K562 (cell line): Measurements from ENCODE around the gene CBX2. TPM values are rescaled to one million over a fixed set of nuclear protein-coding genes. Genes with fewer than 3 reads are reported as not detected.

Source experiments
- CBX3 ChIP-seq, 2 experiments: IDR thresholded peaks; 1 replicate in 1 of 2; 2 replicates in 1 of 2; pipeline ENCODE4 v1.6.1; 2012; ENCODE audit warnings: inconsistent platforms in 2 of 2, low read length in 2 of 2, borderline replicate concordance in 1 of 2, control low read depth in 1 of 2
- EGR1 ChIP-seq: fragments of 450-650 bp; conservative IDR thresholded peaks from 2 replicates; pipeline ENCODE4 v1.6.1; 2017; ENCODE audit warnings: mild to moderate bottlenecking
- ESRRA ChIP-seq: fragments of 450-650 bp; IDR thresholded peaks from 2 replicates; pipeline ENCODE4 v1.6.1; 2014; ENCODE audit warnings: low read depth, mild to moderate bottlenecking, moderate library complexity, borderline replicate concordance
- FIP1L1 ChIP-seq: fragments of 200-400 bp; formaldehyde crosslinking; IDR thresholded peaks from 2 replicates; pipeline ENCODE4 v1.6.1; 2018; ENCODE audit warnings: mild to moderate bottlenecking, low read depth, low read length; ENCODE audit not compliant: poor library complexity, severe bottlenecking
- MIER1 ChIP-seq: fragments of 450-650 bp; IDR thresholded peaks from 2 replicates; pipeline ENCODE4 v1.6.1; 2016; ENCODE audit warnings: antibody characterized with exemption, mild to moderate bottlenecking, low read depth
- MYC ChIP-seq, 2 experiments: fragments of 250-450 bp in 1 of 2; sonication (Bioruptor Pico) in 1 of 2; IDR thresholded peaks; 2 replicates each; pipeline versions ENCODE4 v1.5.1 to v1.6.1; 2012 to 2021; ENCODE audit warnings: low read depth in 2 of 2, borderline replicate concordance in 1 of 2, improper control_type of control experiment in 1 of 2, low read length in 1 of 2, mild to moderate bottlenecking in 1 of 2, moderate library complexity in 1 of 2
- YY1 ChIP-seq, 3 experiments: IDR thresholded peaks; 2 replicates each; pipeline ENCODE4 v1.6.1; 2011; ENCODE audit warnings: low read length in 2 of 3, mild to moderate bottlenecking in 2 of 3, moderate library complexity in 2 of 3, borderline replicate concordance in 1 of 3, control low read depth in 1 of 3, low read depth in 1 of 3; ENCODE audit not compliant: insufficient read depth in 3 of 3, insufficient replicate concordance in 2 of 3, control insufficient read depth in 1 of 3, insufficient read length in 1 of 3; ENCODE audit errors: extremely low read depth in 1 of 3
- polyA plus RNA-seq, 8 experiments: library from polyadenylated mRNA; depleted of rRNA in 4 of 8; stranded (reverse) in 5 of 8; unstranded in 3 of 8; fragments of >200 nt; fragmentation: Nextera tagmentation in 2 of 8; fragmentation: Illumina TruSeq in 1 of 8; extraction: Ambion mirVana in 2 of 8; extraction: Trizol in 1 of 8; gene quantifications; 2 replicates each; pipeline versions ENCODE4 v1.2.1 to v1.2.3, GENCODE V29; 2011 to 2014; ENCODE audit warnings: inconsistent platforms in 1 of 8, missing spikeins in 1 of 8
- total RNA-seq, 7 experiments: library from RNA; depleted of rRNA in 6 of 7; stranded (reverse); fragments of >200 nt in 6 of 7; fragmentation: Illumina TruSeq in 2 of 7; extraction: Trizol in 2 of 7; gene quantifications; 2 replicates each; pipeline versions ENCODE4 v1.2.1 to v1.2.3, GENCODE V29; 2011 to 2021; ENCODE audit warnings: low replicate concordance in 1 of 7
- TF ChIP-seq, protein P1 (sequence below), 2 experiments: fragments of 150-350 bp in 1 of 2; IDR thresholded peaks; 2 replicates each; pipeline ENCODE4 v1.6.1; 2012 to 2016; ENCODE audit warnings: low read depth in 2 of 2, low read length in 2 of 2, mild to moderate bottlenecking in 1 of 2, moderate library complexity in 1 of 2
- TF ChIP-seq, protein P2 (sequence below): fragments of 450-650 bp; IDR thresholded peaks from 2 replicates; pipeline ENCODE4 v1.6.1; 2016; ENCODE audit warnings: mild to moderate bottlenecking, moderate library complexity

CBX2 gene
- total and polyA plus RNA-seq, 9 of the 15 experiments (the other 6 are each of a cell fraction or from before 2014, with no cell fraction given): 0.66 to 26.9 (median 13.9) TPM

DNA sequence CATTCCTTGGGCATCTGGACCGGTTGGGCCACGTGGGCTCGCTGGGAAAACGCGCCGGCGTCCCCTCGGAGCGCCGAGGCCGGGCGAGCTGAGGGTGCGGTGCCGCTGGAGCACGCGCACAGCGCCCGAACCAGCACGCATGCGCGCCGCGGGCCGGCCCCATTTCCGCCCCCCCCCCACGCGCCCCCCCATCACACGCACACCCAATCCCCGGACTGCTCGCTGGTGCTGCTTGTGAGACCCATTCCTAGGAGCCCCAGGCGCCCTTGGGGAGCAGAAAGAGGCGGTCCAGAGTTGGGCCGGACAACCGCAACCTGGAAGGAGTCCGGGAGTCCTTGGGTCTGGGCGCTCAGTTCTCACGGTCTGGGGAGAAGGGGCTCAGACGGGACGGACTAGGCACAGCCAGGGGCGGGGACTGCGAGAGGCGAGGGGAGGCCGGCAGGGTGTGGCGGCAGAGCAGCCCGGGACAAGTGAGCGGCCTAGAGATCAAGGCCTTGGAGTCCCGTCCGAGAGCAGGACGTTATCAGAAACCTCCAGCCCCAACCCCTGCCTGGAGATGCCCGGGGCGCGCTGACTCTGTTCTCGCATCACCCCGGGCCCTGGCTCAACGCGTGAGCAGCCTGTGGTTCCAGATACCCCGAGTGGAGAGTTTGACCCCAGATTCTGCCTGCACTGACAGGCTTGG lies 24.9 kb downstream of the CBX2 start (continued):
- TF ChIP-seq, protein P1, sequence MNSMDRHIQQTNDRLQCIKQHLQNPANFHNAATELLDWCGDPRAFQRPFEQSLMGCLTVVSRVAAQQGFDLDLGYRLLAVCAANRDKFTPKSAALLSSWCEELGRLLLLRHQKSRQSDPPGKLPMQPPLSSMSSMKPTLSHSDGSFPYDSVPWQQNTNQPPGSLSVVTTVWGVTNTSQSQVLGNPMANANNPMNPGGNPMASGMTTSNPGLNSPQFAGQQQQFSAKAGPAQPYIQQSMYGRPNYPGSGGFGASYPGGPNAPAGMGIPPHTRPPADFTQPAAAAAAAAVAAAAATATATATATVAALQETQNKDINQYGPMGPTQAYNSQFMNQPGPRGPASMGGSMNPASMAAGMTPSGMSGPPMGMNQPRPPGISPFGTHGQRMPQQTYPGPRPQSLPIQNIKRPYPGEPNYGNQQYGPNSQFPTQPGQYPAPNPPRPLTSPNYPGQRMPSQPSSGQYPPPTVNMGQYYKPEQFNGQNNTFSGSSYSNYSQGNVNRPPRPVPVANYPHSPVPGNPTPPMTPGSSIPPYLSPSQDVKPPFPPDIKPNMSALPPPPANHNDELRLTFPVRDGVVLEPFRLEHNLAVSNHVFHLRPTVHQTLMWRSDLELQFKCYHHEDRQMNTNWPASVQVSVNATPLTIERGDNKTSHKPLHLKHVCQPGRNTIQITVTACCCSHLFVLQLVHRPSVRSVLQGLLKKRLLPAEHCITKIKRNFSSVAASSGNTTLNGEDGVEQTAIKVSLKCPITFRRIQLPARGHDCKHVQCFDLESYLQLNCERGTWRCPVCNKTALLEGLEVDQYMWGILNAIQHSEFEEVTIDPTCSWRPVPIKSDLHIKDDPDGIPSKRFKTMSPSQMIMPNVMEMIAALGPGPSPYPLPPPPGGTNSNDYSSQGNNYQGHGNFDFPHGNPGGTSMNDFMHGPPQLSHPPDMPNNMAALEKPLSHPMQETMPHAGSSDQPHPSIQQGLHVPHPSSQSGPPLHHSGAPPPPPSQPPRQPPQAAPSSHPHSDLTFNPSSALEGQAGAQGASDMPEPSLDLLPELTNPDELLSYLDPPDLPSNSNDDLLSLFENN (IDR thresholded peaks at IDR 0.05; ENCODE audit: low read depth in 2 of 2, low read length in 2 of 2): no peak
- TF ChIP-seq YY1 (IDR thresholded peaks at IDR 0.05; ENCODE audit: borderline replicate concordance in 1 of 3, control insufficient read depth in 1 of 3, extremely low read depth in 1 of 3, insufficient read depth in 3 of 3, insufficient read length in 1 of 3, insufficient replicate concordance in 2 of 3, low read depth in 1 of 3, low read length in 2 of 3) (peak in 1 of 3 experiments; percentile 2), MYC (IDR thresholded peaks at IDR 0.05; ENCODE audit: low read depth, low read length) (peak; percentile 87), MYC (CRISPR knock-in tag; IDR thresholded peaks at IDR 0.05; ENCODE audit: borderline replicate concordance, low read depth) (peak; percentile 20; the same call in 1 of the 2 replicates), MIER1 (no peak), ESRRA (0 out of 2 replicates have a peak, but pooled peaks have one; percentile 25), FIP1L1 (peak; percentile 53), EGR1 (no peak), CBX3 (IDR thresholded peaks at IDR 0.05; ENCODE audit: borderline replicate concordance in 1 of 2, low read length in 2 of 2) (peak in 1 of 2 experiments; percentile 97; a peak in 2 of 3 replicates)
- TF ChIP-seq, protein P2, sequence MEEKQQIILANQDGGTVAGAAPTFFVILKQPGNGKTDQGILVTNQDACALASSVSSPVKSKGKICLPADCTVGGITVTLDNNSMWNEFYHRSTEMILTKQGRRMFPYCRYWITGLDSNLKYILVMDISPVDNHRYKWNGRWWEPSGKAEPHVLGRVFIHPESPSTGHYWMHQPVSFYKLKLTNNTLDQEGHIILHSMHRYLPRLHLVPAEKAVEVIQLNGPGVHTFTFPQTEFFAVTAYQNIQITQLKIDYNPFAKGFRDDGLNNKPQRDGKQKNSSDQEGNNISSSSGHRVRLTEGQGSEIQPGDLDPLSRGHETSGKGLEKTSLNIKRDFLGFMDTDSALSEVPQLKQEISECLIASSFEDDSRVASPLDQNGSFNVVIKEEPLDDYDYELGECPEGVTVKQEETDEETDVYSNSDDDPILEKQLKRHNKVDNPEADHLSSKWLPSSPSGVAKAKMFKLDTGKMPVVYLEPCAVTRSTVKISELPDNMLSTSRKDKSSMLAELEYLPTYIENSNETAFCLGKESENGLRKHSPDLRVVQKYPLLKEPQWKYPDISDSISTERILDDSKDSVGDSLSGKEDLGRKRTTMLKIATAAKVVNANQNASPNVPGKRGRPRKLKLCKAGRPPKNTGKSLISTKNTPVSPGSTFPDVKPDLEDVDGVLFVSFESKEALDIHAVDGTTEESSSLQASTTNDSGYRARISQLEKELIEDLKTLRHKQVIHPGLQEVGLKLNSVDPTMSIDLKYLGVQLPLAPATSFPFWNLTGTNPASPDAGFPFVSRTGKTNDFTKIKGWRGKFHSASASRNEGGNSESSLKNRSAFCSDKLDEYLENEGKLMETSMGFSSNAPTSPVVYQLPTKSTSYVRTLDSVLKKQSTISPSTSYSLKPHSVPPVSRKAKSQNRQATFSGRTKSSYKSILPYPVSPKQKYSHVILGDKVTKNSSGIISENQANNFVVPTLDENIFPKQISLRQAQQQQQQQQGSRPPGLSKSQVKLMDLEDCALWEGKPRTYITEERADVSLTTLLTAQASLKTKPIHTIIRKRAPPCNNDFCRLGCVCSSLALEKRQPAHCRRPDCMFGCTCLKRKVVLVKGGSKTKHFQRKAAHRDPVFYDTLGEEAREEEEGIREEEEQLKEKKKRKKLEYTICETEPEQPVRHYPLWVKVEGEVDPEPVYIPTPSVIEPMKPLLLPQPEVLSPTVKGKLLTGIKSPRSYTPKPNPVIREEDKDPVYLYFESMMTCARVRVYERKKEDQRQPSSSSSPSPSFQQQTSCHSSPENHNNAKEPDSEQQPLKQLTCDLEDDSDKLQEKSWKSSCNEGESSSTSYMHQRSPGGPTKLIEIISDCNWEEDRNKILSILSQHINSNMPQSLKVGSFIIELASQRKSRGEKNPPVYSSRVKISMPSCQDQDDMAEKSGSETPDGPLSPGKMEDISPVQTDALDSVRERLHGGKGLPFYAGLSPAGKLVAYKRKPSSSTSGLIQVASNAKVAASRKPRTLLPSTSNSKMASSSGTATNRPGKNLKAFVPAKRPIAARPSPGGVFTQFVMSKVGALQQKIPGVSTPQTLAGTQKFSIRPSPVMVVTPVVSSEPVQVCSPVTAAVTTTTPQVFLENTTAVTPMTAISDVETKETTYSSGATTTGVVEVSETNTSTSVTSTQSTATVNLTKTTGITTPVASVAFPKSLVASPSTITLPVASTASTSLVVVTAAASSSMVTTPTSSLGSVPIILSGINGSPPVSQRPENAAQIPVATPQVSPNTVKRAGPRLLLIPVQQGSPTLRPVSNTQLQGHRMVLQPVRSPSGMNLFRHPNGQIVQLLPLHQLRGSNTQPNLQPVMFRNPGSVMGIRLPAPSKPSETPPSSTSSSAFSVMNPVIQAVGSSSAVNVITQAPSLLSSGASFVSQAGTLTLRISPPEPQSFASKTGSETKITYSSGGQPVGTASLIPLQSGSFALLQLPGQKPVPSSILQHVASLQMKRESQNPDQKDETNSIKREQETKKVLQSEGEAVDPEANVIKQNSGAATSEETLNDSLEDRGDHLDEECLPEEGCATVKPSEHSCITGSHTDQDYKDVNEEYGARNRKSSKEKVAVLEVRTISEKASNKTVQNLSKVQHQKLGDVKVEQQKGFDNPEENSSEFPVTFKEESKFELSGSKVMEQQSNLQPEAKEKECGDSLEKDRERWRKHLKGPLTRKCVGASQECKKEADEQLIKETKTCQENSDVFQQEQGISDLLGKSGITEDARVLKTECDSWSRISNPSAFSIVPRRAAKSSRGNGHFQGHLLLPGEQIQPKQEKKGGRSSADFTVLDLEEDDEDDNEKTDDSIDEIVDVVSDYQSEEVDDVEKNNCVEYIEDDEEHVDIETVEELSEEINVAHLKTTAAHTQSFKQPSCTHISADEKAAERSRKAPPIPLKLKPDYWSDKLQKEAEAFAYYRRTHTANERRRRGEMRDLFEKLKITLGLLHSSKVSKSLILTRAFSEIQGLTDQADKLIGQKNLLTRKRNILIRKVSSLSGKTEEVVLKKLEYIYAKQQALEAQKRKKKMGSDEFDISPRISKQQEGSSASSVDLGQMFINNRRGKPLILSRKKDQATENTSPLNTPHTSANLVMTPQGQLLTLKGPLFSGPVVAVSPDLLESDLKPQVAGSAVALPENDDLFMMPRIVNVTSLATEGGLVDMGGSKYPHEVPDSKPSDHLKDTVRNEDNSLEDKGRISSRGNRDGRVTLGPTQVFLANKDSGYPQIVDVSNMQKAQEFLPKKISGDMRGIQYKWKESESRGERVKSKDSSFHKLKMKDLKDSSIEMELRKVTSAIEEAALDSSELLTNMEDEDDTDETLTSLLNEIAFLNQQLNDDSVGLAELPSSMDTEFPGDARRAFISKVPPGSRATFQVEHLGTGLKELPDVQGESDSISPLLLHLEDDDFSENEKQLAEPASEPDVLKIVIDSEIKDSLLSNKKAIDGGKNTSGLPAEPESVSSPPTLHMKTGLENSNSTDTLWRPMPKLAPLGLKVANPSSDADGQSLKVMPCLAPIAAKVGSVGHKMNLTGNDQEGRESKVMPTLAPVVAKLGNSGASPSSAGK: peak; percentile 100
